PC-3 (cell line): ENCODE measurements around the gene RTL5. TPM values are rescaled to one million over a fixed set of nuclear protein-coding genes. Genes with fewer than 3 reads are reported as not detected.

Experiments
- ATAC-seq: fragments of 200-7000 bp; cut with Tn5 transposase; 2 replicates; pipeline ENCODE4 v1.9.1; 2020; ENCODE audit warnings: mild to moderate bottlenecking, moderate library complexity
- BruUV-seq: library from RNA; stranded (reverse); fragments of 400-500 nt; replicated peaks from 2 replicates; lab custom pipeline; 2021; lab: Mats Ljungman, UMichigan
- CTCF ChIA-PET: fragments of 300-600 bp; sonication (Branson Sonifier 250); formaldehyde crosslinking; loops from one replicate; lab custom pipeline; 2022; ENCODE audit warnings: antibody characterized with exemption; lab: Charles Lee
- POLR2A ChIA-PET: fragments of 300-600 bp; sonication (Branson Sonifier 250); formaldehyde crosslinking; loops from one replicate; lab custom pipeline; 2022; ENCODE audit warnings: antibody characterized with exemption; ENCODE audit not compliant: unreplicated experiment; lab: Charles Lee
- DNase-seq: peaks from one replicate; pipeline ENCODE4 v3.0.0-alpha.2; 2015
- H2AFZ ChIP-seq: fragments of 300-600 bp; sonication (generic); 2 replicates; pipeline ENCODE4 v1.6.0; 2016; ENCODE audit warnings: antibody characterized with exemption, low read length
- H3F3A ChIP-seq: fragments of 300-600 bp; sonication (generic); one replicate; pipeline ENCODE4 v1.6.0; 2017; ENCODE audit warnings: antibody characterized with exemption, low read length, control low read depth, mild to moderate bottlenecking; ENCODE audit not compliant: unreplicated experiment
- H3K27ac ChIP-seq: fragments of 300-600 bp; sonication (generic); 2 replicates; pipeline ENCODE4 v1.5.1; 2016; ENCODE audit warnings: mild to moderate bottlenecking, low read length
- H3K27me3 ChIP-seq: fragments of 300-600 bp; sonication (generic); 2 replicates; pipeline ENCODE4 v1.6.1; 2016; ENCODE audit warnings: low read length, mixed read lengths
- H3K36me3 ChIP-seq: fragments of 300-600 bp; sonication (generic); 2 replicates; pipeline ENCODE4 v1.6.1; 2016; ENCODE audit warnings: low read depth, mixed run types, low read length, mixed read lengths
- H3K4me1 ChIP-seq: fragments of 300-600 bp; sonication (generic); 2 replicates; pipeline ENCODE4 v1.5.1; 2016; ENCODE audit warnings: low read length; ENCODE audit not compliant: insufficient read depth
- H3K4me2 ChIP-seq: fragments of 300-600 bp; sonication (generic); 2 replicates; pipeline ENCODE4 v1.6.0; 2016; ENCODE audit warnings: low read length
- H3K4me3 ChIP-seq: fragments of 300-600 bp; sonication (generic); 2 replicates; pipeline ENCODE4 v1.5.1; 2016; ENCODE audit warnings: mild to moderate bottlenecking, low read length, mixed read lengths
- H3K79me2 ChIP-seq: fragments of 300-600 bp; sonication (generic); 2 replicates; pipeline ENCODE4 v1.6.1; 2017; ENCODE audit warnings: low read length, mixed read lengths
- H3K9ac ChIP-seq: fragments of 300-600 bp; sonication (generic); 2 replicates; pipeline ENCODE4 v1.6.0; 2016; ENCODE audit warnings: mild to moderate bottlenecking, low read length
- H3K9me2 ChIP-seq: fragments of 300-600 bp; sonication (generic); replicated peaks from 2 replicates; pipeline ENCODE4 v1.6.1; 2016; ENCODE audit warnings: mixed run types, low read length, mixed read lengths
- H3K9me3 ChIP-seq: fragments of 300-600 bp; sonication (generic); 2 replicates; pipeline ENCODE4 v1.6.1; 2016; ENCODE audit warnings: low read length, mixed read lengths
- H4K20me1 ChIP-seq: fragments of 300-600 bp; sonication (generic); 2 replicates; pipeline ENCODE4 v1.6.1; 2016; ENCODE audit warnings: low read length, mixed read lengths
- EZH2 ChIP-seq: fragments of 300-600 bp; sonication (generic); IDR thresholded peaks from one replicate; pipeline ENCODE4 v1.6.1; 2017; ENCODE audit warnings: antibody characterized with exemption, mild to moderate bottlenecking, low read length; ENCODE audit not compliant: unreplicated experiment
- EZH2phosphoT487 ChIP-seq: fragments of 300-600 bp; sonication (generic); IDR thresholded peaks from 2 replicates; pipeline ENCODE4 v1.6.1; 2018; ENCODE audit warnings: mild to moderate bottlenecking, antibody characterized with exemption, low read length, borderline replicate concordance
- intact Hi-C: fragments of 100-400 bp; cut with micrococcal nuclease; formaldehyde crosslinking; loops from 2 replicates; pipeline ENCODE4 v1.9.0; 2023
- total RNA-seq: library from RNA; depleted of rRNA; stranded (reverse); fragments of >200 nt; gene quantifications from 2 replicates; pipeline ENCODE4 v1.2.3, GENCODE V29; 2014
- TF ChIP-seq, protein P1 (sequence below): fragments of 300-600 bp; sonication (generic); conservative IDR thresholded peaks from 2 replicates; pipeline ENCODE4 v1.5.1; 2017; ENCODE audit warnings: antibody characterized with exemption, low read depth, mild to moderate bottlenecking, low read length

RTL5 gene
- total RNA-seq, 1 experiment from 2014 or later = 0.40 TPM

DNA sequence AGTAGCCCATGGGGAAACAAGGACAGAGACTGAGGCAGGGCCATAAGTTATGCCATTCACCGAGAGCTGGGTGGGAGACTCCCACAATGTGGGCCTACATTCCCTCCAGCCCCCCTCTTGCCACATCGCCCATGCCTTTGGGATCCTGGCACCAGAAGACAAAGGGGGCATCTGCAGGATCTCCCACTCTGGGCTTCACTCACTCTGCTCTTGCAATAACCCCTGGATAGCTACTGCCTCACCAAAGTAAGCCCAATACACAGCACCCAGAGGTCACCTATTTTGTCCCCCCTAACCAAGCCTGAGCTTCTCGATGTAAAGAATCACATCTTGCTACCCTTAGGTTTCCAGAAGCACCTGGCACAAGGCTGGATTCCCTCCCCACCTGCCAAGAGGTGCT, 741 bp upstream of the RTL5 start:
- TF ChIP-seq EZH2 (no peak), EZH2phosphoT487 (no peak)
- TF ChIP-seq, protein P1, sequence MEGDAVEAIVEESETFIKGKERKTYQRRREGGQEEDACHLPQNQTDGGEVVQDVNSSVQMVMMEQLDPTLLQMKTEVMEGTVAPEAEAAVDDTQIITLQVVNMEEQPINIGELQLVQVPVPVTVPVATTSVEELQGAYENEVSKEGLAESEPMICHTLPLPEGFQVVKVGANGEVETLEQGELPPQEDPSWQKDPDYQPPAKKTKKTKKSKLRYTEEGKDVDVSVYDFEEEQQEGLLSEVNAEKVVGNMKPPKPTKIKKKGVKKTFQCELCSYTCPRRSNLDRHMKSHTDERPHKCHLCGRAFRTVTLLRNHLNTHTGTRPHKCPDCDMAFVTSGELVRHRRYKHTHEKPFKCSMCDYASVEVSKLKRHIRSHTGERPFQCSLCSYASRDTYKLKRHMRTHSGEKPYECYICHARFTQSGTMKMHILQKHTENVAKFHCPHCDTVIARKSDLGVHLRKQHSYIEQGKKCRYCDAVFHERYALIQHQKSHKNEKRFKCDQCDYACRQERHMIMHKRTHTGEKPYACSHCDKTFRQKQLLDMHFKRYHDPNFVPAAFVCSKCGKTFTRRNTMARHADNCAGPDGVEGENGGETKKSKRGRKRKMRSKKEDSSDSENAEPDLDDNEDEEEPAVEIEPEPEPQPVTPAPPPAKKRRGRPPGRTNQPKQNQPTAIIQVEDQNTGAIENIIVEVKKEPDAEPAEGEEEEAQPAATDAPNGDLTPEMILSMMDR = no peak
- H3K4me2 ChIP-seq = peak overlapping the region; percentile 82
- H4K20me1 ChIP-seq = no peaks in the 10 kb centered on the region
- peak overlapping the region; percentile 73 for H2AFZ ChIP-seq
- H3K4me3 ChIP-seq = peak overlapping the region; percentile 60; the same call in 1 of the 2 replicates
- no peaks in the 10 kb centered on the region for H3K79me2 ChIP-seq
- no peaks in the 10 kb centered on the region for H3K9me3 ChIP-seq
- no peaks in the 10 kb centered on the region; the same call in 1 of the 2 replicates for H3K4me1 ChIP-seq
- no peaks in the 10 kb centered on the region for H3K9me2 ChIP-seq
- no peaks in the 10 kb centered on the region for H3K36me3 ChIP-seq
- H3K27me3 ChIP-seq = peaks cover 12% of the 10 kb centered on the region
- no peaks in the 10 kb centered on the region for H3F3A ChIP-seq
- DNase-seq (no peak), ATAC-seq (no peak)
- intact Hi-C loops = no loop called here
- H3K27ac ChIP-seq = no peak overlapping the region
- CTCF ChIA-PET = no interaction called here
- no peak overlapping the region for H3K9ac ChIP-seq
- POLR2A ChIA-PET = no interaction called here
- no TSS peak for BruUV-seq

DNA sequence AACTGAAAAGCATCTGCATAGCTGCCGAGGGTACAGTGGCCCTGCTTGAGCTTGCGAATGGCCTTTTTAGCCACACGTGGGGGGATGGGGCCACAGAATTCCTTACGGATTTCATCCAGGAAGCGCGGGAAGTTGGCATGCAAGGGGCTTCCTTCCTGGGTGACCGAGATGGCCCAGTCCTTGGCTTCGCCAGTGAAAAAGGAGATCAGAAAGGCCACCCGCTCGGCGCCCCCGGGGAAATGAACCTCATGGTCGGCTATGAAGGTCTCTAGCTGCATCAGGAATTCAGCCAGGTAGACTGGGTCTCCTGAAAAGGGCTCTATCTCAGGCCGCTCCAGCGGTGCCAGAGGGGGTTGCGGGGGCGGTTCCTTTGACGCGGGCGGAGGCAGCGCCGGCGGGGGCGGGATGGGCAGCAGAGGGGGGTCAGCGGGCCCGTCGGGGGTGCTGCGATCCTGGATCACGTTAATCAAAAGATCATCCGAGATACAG, 909 bp downstream of the RTL5 start:
- no peak overlapping the region for H2AFZ ChIP-seq
- ATAC-seq (no peak), DNase-seq (no peak)
- BruUV-seq = no TSS peak
- TF ChIP-seq, protein P1 = no peak
- TF ChIP-seq EZH2 = no peak
- TF ChIP-seq EZH2phosphoT487 = no peak
- H3F3A ChIP-seq = no peaks in the 10 kb centered on the region
- H4K20me1 ChIP-seq = no peaks in the 10 kb centered on the region
- no peak overlapping the region for H3K4me3 ChIP-seq
- no peaks in the 10 kb centered on the region for H3K9me2 ChIP-seq
- H3K27ac ChIP-seq = no peak overlapping the region
- intact Hi-C loops = no loop called here
- H3K9me3 ChIP-seq = no peaks in the 10 kb centered on the region
- H3K9ac ChIP-seq = no peak overlapping the region
- H3K27me3 ChIP-seq = peaks cover 12% of the 10 kb centered on the region
- H3K4me2 ChIP-seq = no peak overlapping the region
- CTCF ChIA-PET = interaction anchor here (0.7 kb wide), 1 partner anchor 10 kb away, joined by 3 read pairs; no protein-coding TSS in a partner anchor
- no peaks in the 10 kb centered on the region for H3K36me3 ChIP-seq
- POLR2A ChIA-PET = interaction anchor here (0.7 kb wide), 1 partner anchor 20 kb away, joined by 3 read pairs; no protein-coding TSS in a partner anchor
- H3K4me1 ChIP-seq = peaks cover 5% of the 10 kb centered on the region; the same call in 1 of the 2 replicates
- no peaks in the 10 kb centered on the region for H3K79me2 ChIP-seq

DNA sequence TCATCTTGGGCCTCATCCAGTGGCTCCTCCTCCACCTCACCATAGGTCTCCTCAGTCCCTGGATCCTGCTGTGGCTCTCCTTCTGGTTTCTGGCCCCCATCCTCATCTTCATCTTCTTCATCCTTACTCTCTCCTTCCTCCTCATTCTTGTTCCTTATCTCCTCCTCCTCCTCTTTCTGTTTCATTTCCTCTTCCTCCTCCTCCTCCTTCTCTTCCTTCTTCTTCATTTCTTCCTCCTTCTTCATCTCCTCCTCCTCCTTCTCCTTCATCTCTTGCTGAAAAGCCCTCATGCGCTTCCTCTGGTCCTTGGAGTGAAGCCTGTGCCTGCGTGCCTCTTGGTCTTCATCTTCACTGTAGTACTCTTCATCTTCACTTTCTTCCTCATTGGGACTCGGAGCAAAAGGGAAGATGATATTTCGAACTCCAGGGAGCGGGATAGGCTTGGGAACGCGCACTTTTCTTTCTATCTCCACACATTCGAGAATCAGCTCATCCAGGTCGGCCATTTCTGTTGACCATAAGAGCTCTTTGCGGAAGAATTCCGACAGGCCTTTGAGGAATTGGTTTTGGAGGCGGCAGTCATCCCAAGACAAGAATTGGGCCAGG, 1.5 kb downstream of the RTL5 start:
- H3K4me3 ChIP-seq = no peak overlapping the region
- no peak for ATAC-seq
- no peak overlapping the region for H2AFZ ChIP-seq
- no TSS peak for BruUV-seq
- ChIA-PET POLR2A (no interaction called here), CTCF (no interaction called here)
- no peaks in the 10 kb centered on the region for H3K9me3 ChIP-seq
- no peak overlapping the region for H3K9ac ChIP-seq
- H3K27me3 ChIP-seq = peaks cover 12% of the 10 kb centered on the region
- no peaks in the 10 kb centered on the region for H3F3A ChIP-seq
- peaks cover 5% of the 10 kb centered on the region; the same call in 1 of the 2 replicates for H3K4me1 ChIP-seq
- no peaks in the 10 kb centered on the region for H4K20me1 ChIP-seq
- no peaks in the 10 kb centered on the region for H3K9me2 ChIP-seq
- H3K79me2 ChIP-seq = no peaks in the 10 kb centered on the region
- H3K4me2 ChIP-seq = no peak overlapping the region
- intact Hi-C loops = no loop called here
- no peak overlapping the region for H3K27ac ChIP-seq
- TF ChIP-seq EZH2phosphoT487 = no peak
- no peak for TF ChIP-seq EZH2
- TF ChIP-seq, protein P1 = no peak
- DNase-seq = no peak
- H3K36me3 ChIP-seq = no peaks in the 10 kb centered on the region
